ENCODE results near the gene DOCK1. TPM values are rescaled to one million over a fixed set of nuclear protein-coding genes. Genes with fewer than 3 reads are reported as not detected.

The DOCK1 gene
- total RNA-seq, 2 experiments from 2014 or later: not detected

GRCh38 chr10:126950401-126951105 is 45.3 kb downstream of the DOCK1 start:
- Histone ChIP-seq H3K27ac (ENCODE audit: low read depth in 1 of 2, low read length in 2 of 2) (no peak overlapping the region), H3K9me3 (ENCODE audit: control insufficient read depth in 1 of 2, insufficient read depth in 1 of 2, low read length in 2 of 2) (peaks cover 3 to 48% of the 10 kb centered on the region in 2 experiments), H3K36me3 (ENCODE audit: insufficient read depth, low read length) (no peaks in the 10 kb centered on the region), H3K4me3 (ENCODE audit: low read length) (no peak overlapping the region), H3K4me1 (ENCODE audit: insufficient read depth, low read length) (no peaks in the 10 kb centered on the region), H3K27me3 (ENCODE audit: control insufficient read depth in 1 of 2, insufficient read depth in 2 of 2, low read length in 2 of 2) (no peaks in the 10 kb centered on the region)
- ChIA-PET CTCF (no interaction called here), POLR2A (no interaction called here)
- TF ChIP-seq CTCF (IDR thresholded peaks at IDR 0.05): no peak
- no peaks in the 10 kb centered on the region for H3K36me3 Mint-ChIP-seq (ENCODE audit: low read depth)
- DNase-seq: no peak
- no peak for ATAC-seq (ENCODE audit: poor library complexity)
- H3K9me3 Mint-ChIP-seq: no peaks in the 10 kb centered on the region
- no peak overlapping the region for H3K4me3 Mint-ChIP-seq
- H3K27me3 Mint-ChIP-seq: no peaks in the 10 kb centered on the region
- H3K27ac Mint-ChIP-seq: no peak overlapping the region
- intact Hi-C loops (cut with DNase I, micrococcal nuclease): no loop called here
- no peaks in the 10 kb centered on the region for H3K4me1 Mint-ChIP-seq (ENCODE audit: low read depth)

- Histone ChIP-seq H3K27me3 (ENCODE audit: control insufficient read depth in 1 of 2, insufficient read depth in 2 of 2, low read length in 2 of 2) (no peaks in the 10 kb centered on the region), H3K27ac (ENCODE audit: low read depth in 1 of 2, low read length in 2 of 2) (no peak overlapping the region), H3K36me3 (ENCODE audit: insufficient read depth, low read length) (no peaks in the 10 kb centered on the region), H3K9me3 (ENCODE audit: control insufficient read depth in 1 of 2, insufficient read depth in 1 of 2, low read length in 2 of 2) (peaks cover 0 to 47% of the 10 kb centered on the region in 2 experiments), H3K4me1 (ENCODE audit: insufficient read depth, low read length) (no peaks in the 10 kb centered on the region), H3K4me3 (ENCODE audit: low read length) (no peak overlapping the region)
- ATAC-seq (ENCODE audit: poor library complexity) (no peak), DNase-seq (no peak)
- intact Hi-C loops (cut with DNase I, micrococcal nuclease): no loop called here
- Mint-ChIP-seq H3K4me1 (ENCODE audit: low read depth) (no peaks in the 10 kb centered on the region), H3K36me3 (ENCODE audit: low read depth) (no peaks in the 10 kb centered on the region), H3K27me3 (no peaks in the 10 kb centered on the region), H3K4me3 (no peak overlapping the region), H3K27ac (no peak overlapping the region), H3K9me3 (no peaks in the 10 kb centered on the region)
- ChIA-PET POLR2A (no interaction called here), CTCF (no interaction called here)
- TF ChIP-seq CTCF (IDR thresholded peaks at IDR 0.05): no peak
Observed at GRCh38 chr10:126953886-126954285, 48.7 kb downstream of the DOCK1 start.

GRCh38 chr10:126955396-126955795 is 50.2 kb downstream of the DOCK1 start:
- Histone ChIP-seq H3K9me3 (ENCODE audit: control insufficient read depth in 1 of 2, insufficient read depth in 1 of 2, low read length in 2 of 2) (peaks cover 0 to 44% of the 10 kb centered on the region in 2 experiments), H3K27ac (ENCODE audit: low read depth in 1 of 2, low read length in 2 of 2) (no peak overlapping the region), H3K36me3 (ENCODE audit: insufficient read depth, low read length) (no peaks in the 10 kb centered on the region), H3K4me1 (ENCODE audit: insufficient read depth, low read length) (no peaks in the 10 kb centered on the region), H3K4me3 (ENCODE audit: low read length) (no peak overlapping the region), H3K27me3 (ENCODE audit: control insufficient read depth in 1 of 2, insufficient read depth in 2 of 2, low read length in 2 of 2) (no peaks in the 10 kb centered on the region)
- no peaks in the 10 kb centered on the region for H3K4me1 Mint-ChIP-seq (ENCODE audit: low read depth)
- ATAC-seq (ENCODE audit: poor library complexity): no peak
- no peaks in the 10 kb centered on the region for H3K9me3 Mint-ChIP-seq
- H3K4me3 Mint-ChIP-seq: no peak overlapping the region
- no peak overlapping the region for H3K27ac Mint-ChIP-seq
- H3K36me3 Mint-ChIP-seq (ENCODE audit: low read depth): no peaks in the 10 kb centered on the region
- ChIA-PET POLR2A (no interaction called here), CTCF (no interaction called here)
- no peak for DNase-seq
- intact Hi-C loops (cut with DNase I, micrococcal nuclease): no loop called here
- TF ChIP-seq CTCF (IDR thresholded peaks at IDR 0.05): no peak
- no peaks in the 10 kb centered on the region for H3K27me3 Mint-ChIP-seq
